A172 (cell line): ENCODE data around the gene OTX1. TPM values are rescaled to one million over a fixed set of nuclear protein-coding genes. Genes with fewer than 3 reads are reported as not detected.
"Not testable (repeated sequence)": the region's sequence is repeated elsewhere in the genome, so short reads cannot be mapped to it uniquely, and the experiment has no call there.

Experiments used
- DNase-seq: peaks from one replicate; pipeline ENCODE4 v3.0.0-alpha.2; 2015; ENCODE audit warnings: low spot score
- total RNA-seq: library from RNA; depleted of rRNA; stranded (reverse); fragments of >200 nt; shearing (Covaris generic); gene quantifications from 2 replicates; pipeline ENCODE4 v1.2.3, GENCODE V29; 2014; rRNA removed

The OTX1 gene
- total RNA-seq: 0.41 and 0.69 TPM in 2 replicates

GRCh38 chr2:63050334-63051041 is at the start of gene OTX1:
OTX1 (plus strand) TSS chr2:63050830; CDS start chr2:63052991, 2,161 bp downstream.
- peak; percentile 59 for DNase-seq

- no peak for DNase-seq
These were observed 49.1 kb upstream of the OTX1 start for GRCh38 chr2:63001576-63001975.

GRCh38 chr2:63003351-63003750 is 47.3 kb upstream of the OTX1 start:
- no peak for DNase-seq

GRCh38 chr2:63007813-63008458 is 42.7 kb upstream of the OTX1 start:
- DNase-seq: no peak

GRCh38 chr2:63008838-63009237 is 41.8 kb upstream of the OTX1 start:
- DNase-seq: no peak

- DNase-seq: no peak
These were observed 41.1 kb upstream of the OTX1 start for GRCh38 chr2:63009490-63009889.

- DNase-seq: no peak
These were observed 38.1 kb upstream of the OTX1 start for GRCh38 chr2:63012541-63012940.

GRCh38 chr2:63013438-63013837 is 37.2 kb upstream of the OTX1 start:
- no peak for DNase-seq

GRCh38 chr2:63015389-63015788 is 35.2 kb upstream of the OTX1 start:
- DNase-seq: no peak

- no peak for DNase-seq
These were observed 32.2 kb upstream of the OTX1 start for GRCh38 chr2:63018439-63018838.

GRCh38 chr2:63019686-63020085 is 30.9 kb upstream of the OTX1 start:
- DNase-seq: not testable (repeated sequence)

GRCh38 chr2:63023444-63023843 is 27.2 kb upstream of the OTX1 start:
- DNase-seq: peak; percentile 69

GRCh38 chr2:63027220-63027619 is 23.4 kb upstream of the OTX1 start:
- no peak for DNase-seq

GRCh38 chr2:63029058-63029457 is 21.6 kb upstream of the OTX1 start:
- DNase-seq: peak; percentile 49

- no peak for DNase-seq
These were observed 16.1 kb upstream of the OTX1 start for GRCh38 chr2:63034526-63034925.

- no peak for DNase-seq
These were observed 15.5 kb upstream of the OTX1 start for GRCh38 chr2:63035169-63035568.

GRCh38 chr2:63035660-63036059 is 15.0 kb upstream of the OTX1 start:
- no peak for DNase-seq

GRCh38 chr2:63038034-63038433 is 12.6 kb upstream of the OTX1 start:
- DNase-seq: no peak

- no peak for DNase-seq
These were observed 10.0 kb upstream of the OTX1 start for GRCh38 chr2:63040586-63040985.

- no peak for DNase-seq
These were observed 9.0 kb upstream of the OTX1 start for GRCh38 chr2:63041592-63041991.

- DNase-seq: no peak
These were observed 6.0 kb upstream of the OTX1 start for GRCh38 chr2:63044362-63045327.

- DNase-seq: no peak
These were observed 4.1 kb upstream of the OTX1 start for GRCh38 chr2:63046552-63046951.
